Measurements from ENCODE around the gene NOS1. TPM values are rescaled to one million over a fixed set of nuclear protein-coding genes. Genes with fewer than 3 reads are reported as not detected.

Gene NOS1
- polyA plus RNA-seq, 1 donor from 2014 or later: not detected

GRCh38 chr12:117272690-117273089 lies 88.7 kb downstream of the NOS1 start:
- H3K27me3 ChIP-seq (ENCODE audit: insufficient read depth, low read depth, low read length): no peaks in the 10 kb centered on the region
- H3K4me3 ChIP-seq (ENCODE audit: low read length): no peak overlapping the region
- H3K9ac ChIP-seq (ENCODE audit: low read length): no peak overlapping the region
- no peaks in the 10 kb centered on the region for H3K36me3 ChIP-seq (ENCODE audit: insufficient read depth, low read length)
- H3K27ac ChIP-seq (ENCODE audit: low read length): no peak overlapping the region
- H3K9me2 ChIP-seq (ENCODE audit: insufficient read depth, low read length): no peaks in the 10 kb centered on the region
- no peaks in the 10 kb centered on the region for H3K9me3 ChIP-seq (ENCODE audit: low read length)
- H3K79me2 ChIP-seq (replicated peaks; ENCODE audit: insufficient read depth, low read length): no peaks in the 10 kb centered on the region
- no peak overlapping the region for H2AFZ ChIP-seq (ENCODE audit: low read depth, low read length)
- H4K20me1 ChIP-seq (ENCODE audit: insufficient read depth): no peaks in the 10 kb centered on the region
- no peak for TF ChIP-seq EP300 (conservative IDR thresholded peaks at IDR 0.05; ENCODE audit: poor library complexity, severe bottlenecking)
- TF ChIP-seq MXI1 (conservative IDR thresholded peaks at IDR 0.05; ENCODE audit: poor library complexity, severe bottlenecking): no peak
- TF ChIP-seq CTCF (IDR thresholded peaks at IDR 0.05; ENCODE audit: poor library complexity, severe bottlenecking): no peak
- H3F3A ChIP-seq (ENCODE audit: insufficient read depth, low read length, poor library complexity, severe bottlenecking): no peaks in the 10 kb centered on the region
- no peak overlapping the region for H3K4me2 ChIP-seq (ENCODE audit: low read length)

- no peaks in the 10 kb centered on the region for H3K27me3 ChIP-seq (ENCODE audit: insufficient read depth, low read depth, low read length)
- no peak overlapping the region for H2AFZ ChIP-seq (ENCODE audit: low read depth, low read length)
- H3K36me3 ChIP-seq (ENCODE audit: insufficient read depth, low read length): no peaks in the 10 kb centered on the region
- H3K79me2 ChIP-seq (replicated peaks; ENCODE audit: insufficient read depth, low read length): no peaks in the 10 kb centered on the region
- H3K9ac ChIP-seq (ENCODE audit: low read length): no peak overlapping the region
- no peaks in the 10 kb centered on the region for H3K9me3 ChIP-seq (ENCODE audit: low read length)
- no peak overlapping the region for H3K27ac ChIP-seq (ENCODE audit: low read length)
- H3F3A ChIP-seq (ENCODE audit: insufficient read depth, low read length, poor library complexity, severe bottlenecking): no peaks in the 10 kb centered on the region
- TF ChIP-seq REST (IDR thresholded peaks at IDR 0.05; ENCODE audit: borderline replicate concordance): no peak
- TF ChIP-seq MXI1 (conservative IDR thresholded peaks at IDR 0.05; ENCODE audit: poor library complexity, severe bottlenecking): no peak
- TF ChIP-seq TAF1 (IDR thresholded peaks at IDR 0.05; ENCODE audit: low read depth): no peak
- TF ChIP-seq RAD21 (conservative IDR thresholded peaks at IDR 0.05): no peak
- TF ChIP-seq EP300 (conservative IDR thresholded peaks at IDR 0.05; ENCODE audit: poor library complexity, severe bottlenecking): no peak
- no peak for TF ChIP-seq CTCF (IDR thresholded peaks at IDR 0.05; ENCODE audit: poor library complexity, severe bottlenecking)
- TF ChIP-seq SMC3 (conservative IDR thresholded peaks at IDR 0.05; ENCODE audit: poor library complexity): no peak
- no peak for TF ChIP-seq EZH2 (IDR thresholded peaks at IDR 0.05; ENCODE audit: borderline replicate concordance, insufficient read depth, low read length, poor library complexity, severe bottlenecking)
- TF ChIP-seq POLR2AphosphoS5 (IDR thresholded peaks at IDR 0.05): no peak
- no peaks in the 10 kb centered on the region for H4K20me1 ChIP-seq (ENCODE audit: insufficient read depth)
- no peaks in the 10 kb centered on the region for H3K9me2 ChIP-seq (ENCODE audit: insufficient read depth, low read length)
- H3K4me3 ChIP-seq (ENCODE audit: low read length): no peak overlapping the region
- no peak overlapping the region for H3K4me2 ChIP-seq (ENCODE audit: low read length)
Observed at GRCh38 chr12:117262749-117263148, 98.7 kb downstream of the NOS1 start.
